ENCODE measurements around the gene SNRPN. TPM values are rescaled to one million over a fixed set of nuclear protein-coding genes. Genes with fewer than 3 reads are reported as not detected.

Gene SNRPN
- total and polyA plus RNA-seq, 9 of the 15 experiments (the other 6 are each of a cell fraction or from before 2014, with no cell fraction given) = 0.04 to 0.78 (median 0.23) TPM; not detected in 2

GRCh38 chr15:24961967-24962366, 7.2 kb downstream of the SNRPN start (continued):
- TF ChIP-seq THAP7 (CRISPR knock-in tag; IDR thresholded peaks at IDR 0.05) = no peak

GRCh38 chr15:24962880-24963279, 8.1 kb downstream of the SNRPN start:
- no peak overlapping the region for H3K4me3 ChIP-seq
- ChIA-PET POLR2A (no interaction called here), CTCF (ENCODE audit: low intra/inter-chr PET ratio) (no interaction called here)
- no peaks in the 10 kb centered on the region for H3K36me3 ChIP-seq (ENCODE audit: control insufficient read depth, insufficient read depth, low read length)
- no TSS peak for BruUV-seq (replicated peaks)
- FAIRE-seq = no peak
- TF ChIP-seq KLF10 (CRISPR knock-in tag; IDR thresholded peaks at IDR 0.05) = no peak
- H3K27me3 ChIP-seq (ENCODE audit: control insufficient read depth in 2 of 2, insufficient read depth in 2 of 2, low read length in 2 of 2) = no peaks in the 10 kb centered on the region
- 2% methylated on average over 4 of the region's 4 CpGs for WGBS (ENCODE audit: insufficient coverage, low coverage, missing lambda C conversion rate)
- H3K9me1 ChIP-seq (ENCODE audit: control insufficient read depth, insufficient read depth, low read length) = no peaks in the 10 kb centered on the region
- H3K4me1 ChIP-seq (replicated peaks in 1 of 2; ENCODE audit: control insufficient read depth in 2 of 2, insufficient read depth in 2 of 2, low read length in 2 of 2) = no peaks in the 10 kb centered on the region
- H3K9me3 ChIP-seq (replicated peaks; ENCODE audit: control insufficient read depth, insufficient read depth, low read depth, low read length) = no peaks in the 10 kb centered on the region
- no peak overlapping the region for H3K4me2 ChIP-seq (ENCODE audit: insufficient read depth, low read length)
- no peak for DNase-seq (ENCODE audit: extremely low read depth in 1 of 4, low spot score in 3 of 4)
- H3K27ac ChIP-seq (ENCODE audit: extremely low read depth, low read depth, low read length) = no peak overlapping the region
- ATAC-seq = no peak
- in situ Hi-C loops (cut with MboI) (no loop called here), intact Hi-C loops (cut with micrococcal nuclease) (no loop called here)
- H4K20me1 ChIP-seq (replicated peaks; ENCODE audit: control insufficient read depth, insufficient read depth, low read length) = no peaks in the 10 kb centered on the region
- no peak overlapping the region for H3K9ac ChIP-seq (ENCODE audit: insufficient read depth in 1 of 2, low read depth in 2 of 2, low read length in 2 of 2)
- H3K79me2 ChIP-seq (ENCODE audit: control insufficient read depth, insufficient read depth, low read length) = no peaks in the 10 kb centered on the region
- H2AFZ ChIP-seq (ENCODE audit: low read depth, low read length) = no peak overlapping the region

GRCh38 chr15:24966364-24967103, 11.7 kb downstream of the SNRPN start:
- Histone ChIP-seq H3K27me3 (ENCODE audit: control insufficient read depth in 2 of 2, insufficient read depth in 2 of 2, low read length in 2 of 2) (no peaks in the 10 kb centered on the region), H3K79me2 (ENCODE audit: control insufficient read depth, insufficient read depth, low read length) (no peaks in the 10 kb centered on the region), H3K4me2 (ENCODE audit: insufficient read depth, low read length) (no peak overlapping the region), H3K27ac (ENCODE audit: extremely low read depth, low read depth, low read length) (no peak overlapping the region), H3K4me3 (no peak overlapping the region), H3K36me3 (ENCODE audit: control insufficient read depth, insufficient read depth, low read length) (no peaks in the 10 kb centered on the region), H3K9me1 (ENCODE audit: control insufficient read depth, insufficient read depth, low read length) (no peaks in the 10 kb centered on the region), H2AFZ (ENCODE audit: low read depth, low read length) (no peak overlapping the region), H3K4me1 (replicated peaks in 1 of 2; ENCODE audit: control insufficient read depth in 2 of 2, insufficient read depth in 2 of 2, low read length in 2 of 2) (no peaks in the 10 kb centered on the region), H3K9me3 (replicated peaks; ENCODE audit: control insufficient read depth, insufficient read depth, low read depth, low read length) (no peaks in the 10 kb centered on the region), H4K20me1 (replicated peaks; ENCODE audit: control insufficient read depth, insufficient read depth, low read length) (no peaks in the 10 kb centered on the region), H3K9ac (ENCODE audit: insufficient read depth in 1 of 2, low read depth in 2 of 2, low read length in 2 of 2) (no peak overlapping the region)
- intact Hi-C loops (cut with micrococcal nuclease) = no loop called here
- in situ Hi-C loops (cut with MboI) = no loop called here
- WGBS (ENCODE audit: insufficient coverage, low coverage, missing lambda C conversion rate) = 2% methylated on average over 4 of the region's 4 CpGs
- no peak for DNase-seq (ENCODE audit: extremely low read depth in 1 of 4, low spot score in 3 of 4)
- ChIA-PET POLR2A (no interaction called here), CTCF (ENCODE audit: low intra/inter-chr PET ratio) (no interaction called here)
- no TSS peak for BruUV-seq (replicated peaks)
- ATAC-seq = no peak
- no peak for FAIRE-seq
- TF ChIP-seq NFRKB (IDR thresholded peaks at IDR 0.05; ENCODE audit: low read depth) (no peak), ZFP1 (CRISPR knock-in tag; IDR thresholded peaks at IDR 0.05) (no peak), CBFA2T3 (IDR thresholded peaks at IDR 0.05) (no peak), ZNF263 (CRISPR knock-in tag; IDR thresholded peaks at IDR 0.05; ENCODE audit: borderline replicate concordance) (no peak), TEAD4 (IDR thresholded peaks at IDR 0.05; ENCODE audit: low read length) (no peak), TEAD4 (CRISPR knock-in tag; IDR thresholded peaks at IDR 0.05; ENCODE audit: borderline replicate concordance) (no peak), BMI1 (IDR thresholded peaks at IDR 0.05; ENCODE audit: low read length) (no peak), MTA2 (IDR thresholded peaks at IDR 0.05; ENCODE audit: low read depth) (no peak), KDM5B (IDR thresholded peaks at IDR 0.05; ENCODE audit: insufficient replicate concordance, low read depth, low read length) (no peak), U2AF1 (optimal IDR thresholded peaks at IDR 0.05; ENCODE audit: low read depth, low read length) (no peak), RBM14 (IDR thresholded peaks at IDR 0.05; ENCODE audit: borderline replicate concordance, insufficient read depth, low read depth, low read length) (no peak), ZNF449 (CRISPR knock-in tag; IDR thresholded peaks at IDR 0.05) (no peak)
